WTC11 (cell line): ENCODE results near the gene EEF1AKMT3.

Source experiments
- CBFB ChIP-seq: sonication (generic); formaldehyde crosslinking; IDR thresholded peaks from 2 replicates; pipeline ENCODE4 v1.8.1; 2022; ENCODE audit warnings: mild to moderate bottlenecking, low read depth, missing genetic modification reagents
- ESRRA ChIP-seq: sonication (generic); formaldehyde crosslinking; IDR thresholded peaks from 2 replicates; pipeline ENCODE4 v1.8.1; 2022; ENCODE audit warnings: mild to moderate bottlenecking, missing genetic modification reagents, borderline replicate concordance
- TF ChIP-seq, protein P1 (sequence below): sonication (generic); formaldehyde crosslinking; IDR thresholded peaks from 2 replicates; pipeline ENCODE4 v1.8.1; 2022; ENCODE audit warnings: mild to moderate bottlenecking, missing genetic modification reagents, moderate library complexity, borderline replicate concordance

GRCh38 chr12:57765698-57766463 lies 6.5 kb upstream of the EEF1AKMT3 start:
- TF ChIP-seq ESRRA (CRISPR knock-in tag) (no peak), CBFB (CRISPR knock-in tag) (no peak)
- TF ChIP-seq, protein P1, sequence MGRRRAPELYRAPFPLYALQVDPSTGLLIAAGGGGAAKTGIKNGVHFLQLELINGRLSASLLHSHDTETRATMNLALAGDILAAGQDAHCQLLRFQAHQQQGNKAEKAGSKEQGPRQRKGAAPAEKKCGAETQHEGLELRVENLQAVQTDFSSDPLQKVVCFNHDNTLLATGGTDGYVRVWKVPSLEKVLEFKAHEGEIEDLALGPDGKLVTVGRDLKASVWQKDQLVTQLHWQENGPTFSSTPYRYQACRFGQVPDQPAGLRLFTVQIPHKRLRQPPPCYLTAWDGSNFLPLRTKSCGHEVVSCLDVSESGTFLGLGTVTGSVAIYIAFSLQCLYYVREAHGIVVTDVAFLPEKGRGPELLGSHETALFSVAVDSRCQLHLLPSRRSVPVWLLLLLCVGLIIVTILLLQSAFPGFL (CRISPR knock-in tag) = no peak
